Measurements from ENCODE around the gene PLAC8L1.
A peak's percentile ranks its signal among the peaks of the same experiment; 100 is the strongest.

Gene PLAC8L1

GRCh38 chr5:146079695-146080373 lies 25.5 kb downstream of the PLAC8L1 start:
- peak; percentile 24 for DNase-seq (ENCODE audit: low read depth)

- DNase-seq (ENCODE audit: low read depth) = no peak
Observed at GRCh38 chr5:146078566-146078965, 26.8 kb downstream of the PLAC8L1 start.

- DNase-seq (ENCODE audit: low read depth) = no peak
Observed at GRCh38 chr5:146076455-146076854, 28.9 kb downstream of the PLAC8L1 start.

GRCh38 chr5:146076028-146076427 lies 29.3 kb downstream of the PLAC8L1 start:
- DNase-seq (ENCODE audit: low read depth) = no peak

- no peak for DNase-seq (ENCODE audit: low read depth)
Observed at GRCh38 chr5:146073239-146073900, 32.0 kb downstream of the PLAC8L1 start.

GRCh38 chr5:146072595-146072994 lies 32.8 kb downstream of the PLAC8L1 start:
- DNase-seq (ENCODE audit: low read depth) = no peak

GRCh38 chr5:146071171-146071570 lies 34.2 kb downstream of the PLAC8L1 start:
- no peak for DNase-seq (ENCODE audit: low read depth)

- no peak for DNase-seq (ENCODE audit: low read depth)
Observed at GRCh38 chr5:146070746-146071145, 34.6 kb downstream of the PLAC8L1 start.

GRCh38 chr5:146069780-146070099 lies 35.6 kb downstream of the PLAC8L1 start:
- DNase-seq (ENCODE audit: low read depth) = no peak

GRCh38 chr5:146068977-146069779 lies 36.2 kb downstream of the PLAC8L1 start:
- no peak for DNase-seq (ENCODE audit: low read depth)

- no peak for DNase-seq (ENCODE audit: low read depth)
Observed at GRCh38 chr5:146068206-146068605, 37.2 kb downstream of the PLAC8L1 start.

GRCh38 chr5:146066968-146067367 lies 38.4 kb downstream of the PLAC8L1 start:
- no peak for DNase-seq (ENCODE audit: low read depth)

- DNase-seq (ENCODE audit: low read depth) = no peak
Observed at GRCh38 chr5:146060221-146060585, 45.2 kb downstream of the PLAC8L1 start.

GRCh38 chr5:146059460-146060220 lies 45.7 kb downstream of the PLAC8L1 start:
- no peak for DNase-seq (ENCODE audit: low read depth)

GRCh38 chr5:146055432-146055831 lies 49.9 kb downstream of the PLAC8L1 start:
- DNase-seq (ENCODE audit: low read depth) = no peak

GRCh38 chr5:146052780-146053179 lies 52.6 kb downstream of the PLAC8L1 start:
- DNase-seq (ENCODE audit: low read depth) = no peak

- no peak for DNase-seq (ENCODE audit: low read depth)
Observed at GRCh38 chr5:146051678-146052077, 53.7 kb downstream of the PLAC8L1 start.

- DNase-seq (ENCODE audit: low read depth) = no peak
Observed at GRCh38 chr5:146050086-146050485, 55.3 kb downstream of the PLAC8L1 start.

GRCh38 chr5:146049704-146050026 lies 55.7 kb downstream of the PLAC8L1 start:
- DNase-seq (ENCODE audit: low read depth) = no peak

- peak; percentile 39 for DNase-seq (ENCODE audit: low read depth)
Observed at GRCh38 chr5:146048994-146049703, 56.2 kb downstream of the PLAC8L1 start.

GRCh38 chr5:146047396-146047795 lies 58.0 kb downstream of the PLAC8L1 start:
- no peak for DNase-seq (ENCODE audit: low read depth)

- DNase-seq (ENCODE audit: low read depth) = no peak
Observed at GRCh38 chr5:146043722-146044121, 61.7 kb downstream of the PLAC8L1 start.
